Measurements from ENCODE around the gene KLHDC8A. TPM values are rescaled to one million over a fixed set of nuclear protein-coding genes. Genes with fewer than 3 reads are reported as not detected.

The KLHDC8A gene
- total RNA-seq, 1 donor from 2014 or later = 46.7 TPM

DNA sequence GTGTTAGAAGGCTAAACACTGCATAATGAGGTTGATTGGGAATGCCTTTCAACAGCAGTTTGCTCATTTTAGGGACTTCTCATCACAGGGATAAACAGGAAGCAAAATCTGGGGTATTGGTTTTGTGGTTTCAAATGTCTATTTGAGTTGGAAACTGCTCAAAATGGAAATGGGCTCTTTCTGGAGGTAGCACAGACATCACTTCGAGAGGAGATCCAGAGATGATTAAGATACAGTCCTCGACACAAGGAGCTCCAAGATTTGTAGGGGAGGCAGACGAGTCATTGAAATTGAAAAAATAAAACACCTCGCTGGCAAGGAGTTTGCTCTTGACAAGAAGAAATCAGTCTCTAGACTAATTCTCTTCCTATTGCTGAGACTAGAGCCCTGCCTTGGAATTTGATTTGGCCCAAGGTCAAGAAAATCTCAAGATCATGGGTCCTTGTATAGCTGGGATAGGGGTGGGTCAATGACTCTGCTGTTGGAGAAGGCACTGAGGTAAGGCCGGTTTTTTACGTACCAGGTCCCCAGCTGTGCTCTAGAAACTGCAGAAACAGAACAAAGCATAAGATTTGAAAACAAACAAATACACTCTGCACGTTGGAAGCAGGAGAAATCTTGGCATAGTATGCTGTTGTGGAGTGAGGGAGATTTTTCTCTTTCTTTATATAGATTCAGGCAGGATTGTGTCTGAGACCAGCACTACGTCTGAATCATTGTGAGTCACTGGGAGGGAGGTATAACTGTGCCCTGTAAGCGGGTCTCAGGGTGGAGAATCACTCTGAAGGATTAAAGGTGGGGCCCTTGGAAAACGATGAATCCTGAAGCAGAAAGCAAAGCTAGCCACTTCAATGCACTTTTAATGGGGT is 17.7 kb upstream of the KLHDC8A start:
- TF ChIP-seq, protein P1, sequence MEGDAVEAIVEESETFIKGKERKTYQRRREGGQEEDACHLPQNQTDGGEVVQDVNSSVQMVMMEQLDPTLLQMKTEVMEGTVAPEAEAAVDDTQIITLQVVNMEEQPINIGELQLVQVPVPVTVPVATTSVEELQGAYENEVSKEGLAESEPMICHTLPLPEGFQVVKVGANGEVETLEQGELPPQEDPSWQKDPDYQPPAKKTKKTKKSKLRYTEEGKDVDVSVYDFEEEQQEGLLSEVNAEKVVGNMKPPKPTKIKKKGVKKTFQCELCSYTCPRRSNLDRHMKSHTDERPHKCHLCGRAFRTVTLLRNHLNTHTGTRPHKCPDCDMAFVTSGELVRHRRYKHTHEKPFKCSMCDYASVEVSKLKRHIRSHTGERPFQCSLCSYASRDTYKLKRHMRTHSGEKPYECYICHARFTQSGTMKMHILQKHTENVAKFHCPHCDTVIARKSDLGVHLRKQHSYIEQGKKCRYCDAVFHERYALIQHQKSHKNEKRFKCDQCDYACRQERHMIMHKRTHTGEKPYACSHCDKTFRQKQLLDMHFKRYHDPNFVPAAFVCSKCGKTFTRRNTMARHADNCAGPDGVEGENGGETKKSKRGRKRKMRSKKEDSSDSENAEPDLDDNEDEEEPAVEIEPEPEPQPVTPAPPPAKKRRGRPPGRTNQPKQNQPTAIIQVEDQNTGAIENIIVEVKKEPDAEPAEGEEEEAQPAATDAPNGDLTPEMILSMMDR (conservative IDR thresholded peaks at IDR 0.05) = no peak
- Mint-ChIP-seq H3K4me1 (peaks cover 43% of the 10 kb centered on the region), H3K9me3 (no peaks in the 10 kb centered on the region), H3K27me3 (ENCODE audit: low read depth) (peaks cover 4% of the 10 kb centered on the region), H3K27ac (ENCODE audit: unreplicated experiment) (peak overlapping the region; percentile 64), H3K36me3 (ENCODE audit: low read depth) (no peaks in the 10 kb centered on the region), H3K4me3 (no peak overlapping the region)
- no peak for DNase-seq (ENCODE audit: low read depth, low spot score)

DNA sequence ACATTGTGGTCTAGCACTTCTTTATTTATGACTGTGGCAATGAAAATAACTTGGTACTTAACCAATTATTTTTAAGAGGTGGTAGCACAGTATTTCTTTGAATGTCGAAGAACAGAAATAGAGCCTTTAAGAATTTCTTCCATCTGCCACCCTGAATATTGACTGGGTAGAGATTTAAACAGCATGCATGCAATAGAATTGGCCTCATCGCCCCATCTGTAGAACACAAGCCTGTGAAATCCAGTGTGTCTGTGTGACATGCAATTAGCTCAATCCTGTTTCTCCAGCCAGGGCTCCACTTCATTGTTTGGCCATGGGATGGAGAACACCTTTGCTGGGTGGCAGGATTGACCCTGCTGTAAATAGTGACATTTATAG is 17.1 kb upstream of the KLHDC8A start:
- Mint-ChIP-seq H3K9me3 (no peaks in the 10 kb centered on the region), H3K36me3 (ENCODE audit: low read depth) (no peaks in the 10 kb centered on the region), H3K27ac (ENCODE audit: unreplicated experiment) (no peak overlapping the region), H3K27me3 (ENCODE audit: low read depth) (peaks cover 4% of the 10 kb centered on the region), H3K4me3 (no peak overlapping the region), H3K4me1 (peaks cover 43% of the 10 kb centered on the region)
- TF ChIP-seq, protein P1 (conservative IDR thresholded peaks at IDR 0.05) = no peak
- DNase-seq (ENCODE audit: low read depth, low spot score) = no peak

DNA sequence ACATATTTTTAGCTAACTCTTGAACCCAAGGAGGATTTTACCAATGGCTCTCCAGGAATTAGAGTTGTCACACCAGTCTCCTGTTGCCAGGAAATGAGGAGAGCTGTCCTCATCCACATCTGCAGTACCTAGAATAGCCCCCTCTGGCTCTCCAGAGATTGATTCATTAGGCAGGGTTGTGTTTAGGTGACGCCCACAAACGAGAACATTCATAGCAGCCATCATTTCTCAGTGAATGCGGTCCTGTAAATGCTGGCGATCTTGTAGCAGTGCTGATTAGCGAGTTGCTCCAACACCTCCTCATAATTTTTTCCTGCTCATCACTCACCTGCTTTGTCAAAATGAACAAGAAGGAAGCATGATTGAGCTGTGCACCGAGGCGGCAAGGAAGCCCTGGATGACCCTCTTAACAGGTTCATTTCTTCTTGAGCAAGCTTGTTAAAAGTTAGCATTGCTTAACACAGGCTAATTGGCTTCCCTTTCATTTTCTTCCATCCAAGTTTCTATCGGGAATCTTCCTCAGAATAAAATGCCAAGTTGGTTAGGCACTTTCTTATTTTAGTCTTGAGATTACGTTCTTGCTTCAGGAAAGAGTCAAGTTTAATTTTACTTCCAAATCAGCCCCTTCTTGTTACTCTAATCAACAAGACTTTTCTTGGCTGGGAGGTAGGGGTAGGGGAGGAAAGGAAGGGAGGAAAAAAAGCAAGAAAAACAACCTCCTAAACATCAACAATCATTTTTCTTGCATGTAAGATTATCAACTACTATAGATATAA is 16.5 kb upstream of the KLHDC8A start:
- no peaks in the 10 kb centered on the region for H3K36me3 Mint-ChIP-seq (ENCODE audit: low read depth)
- peaks cover 43% of the 10 kb centered on the region for H3K4me1 Mint-ChIP-seq
- peaks cover 4% of the 10 kb centered on the region for H3K27me3 Mint-ChIP-seq (ENCODE audit: low read depth)
- H3K9me3 Mint-ChIP-seq = no peaks in the 10 kb centered on the region
- H3K27ac Mint-ChIP-seq (ENCODE audit: unreplicated experiment) = no peak overlapping the region
- DNase-seq (ENCODE audit: low read depth, low spot score) = no peak
- TF ChIP-seq, protein P1 (conservative IDR thresholded peaks at IDR 0.05) = no peak
- H3K4me3 Mint-ChIP-seq = no peak overlapping the region

DNA sequence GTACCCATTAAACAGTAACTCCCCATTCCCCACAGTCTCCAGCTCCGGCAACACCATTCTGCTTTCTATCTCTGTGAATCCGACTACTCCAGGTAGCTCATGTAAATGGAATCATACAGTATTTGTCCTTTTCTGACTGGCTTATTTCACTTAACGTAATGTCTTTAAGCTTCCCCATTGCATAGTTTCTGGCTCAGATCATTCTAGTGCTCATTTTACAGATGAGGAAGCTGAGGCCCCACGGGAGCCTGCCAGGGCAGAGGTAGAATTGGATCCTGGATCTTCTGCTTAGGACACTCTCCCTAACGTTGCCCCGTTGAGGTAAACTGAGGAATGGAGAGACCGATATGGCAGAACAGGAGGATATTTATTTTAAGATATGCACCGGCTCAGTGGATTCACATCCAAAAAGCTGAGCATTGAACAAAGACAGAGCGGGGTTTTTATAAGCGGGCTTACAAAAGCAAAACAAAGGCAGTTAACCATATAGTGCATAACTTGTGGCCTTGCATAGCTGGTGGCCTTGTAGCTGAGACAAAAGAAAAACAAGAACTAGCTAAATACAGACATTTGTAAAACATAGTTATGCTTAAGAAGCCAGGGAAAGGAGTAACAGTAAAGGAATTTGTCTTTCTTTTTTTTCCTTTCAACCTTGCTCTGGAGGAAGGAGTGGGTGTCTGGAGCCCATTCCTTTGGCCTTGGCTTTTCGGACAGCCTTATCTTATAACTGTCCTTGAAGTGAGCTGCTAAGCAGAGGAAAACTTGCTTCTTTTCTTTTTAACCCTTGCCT is 15.3 kb upstream of the KLHDC8A start:
- TF ChIP-seq, protein P1 (conservative IDR thresholded peaks at IDR 0.05) = no peak
- Mint-ChIP-seq H3K27ac (ENCODE audit: unreplicated experiment) (no peak overlapping the region), H3K4me3 (no peak overlapping the region), H3K9me3 (no peaks in the 10 kb centered on the region), H3K27me3 (ENCODE audit: low read depth) (peaks cover 4% of the 10 kb centered on the region), H3K36me3 (ENCODE audit: low read depth) (no peaks in the 10 kb centered on the region), H3K4me1 (peaks cover 47% of the 10 kb centered on the region)
- DNase-seq (ENCODE audit: low read depth, low spot score) = no peak

DNA sequence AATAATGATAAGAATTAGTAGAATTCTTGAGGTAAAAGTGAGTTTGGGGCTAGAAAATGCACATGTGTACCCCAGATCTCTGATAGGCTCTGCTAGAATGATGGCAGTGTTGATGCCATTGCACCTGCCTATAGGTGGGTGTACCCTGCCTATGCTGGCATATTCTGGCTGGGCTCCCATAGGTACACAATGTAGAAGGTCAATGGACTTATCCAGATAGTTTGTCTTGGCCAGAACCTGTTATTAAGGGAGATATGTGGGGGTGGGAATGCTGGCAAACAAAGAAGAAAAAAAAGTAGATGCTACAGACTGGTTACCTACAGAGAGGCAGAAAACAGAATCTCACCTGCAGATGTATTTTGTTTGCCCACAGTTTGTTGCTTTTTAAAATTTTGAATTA is 14.1 kb upstream of the KLHDC8A start:
- peaks cover 45% of the 10 kb centered on the region for H3K4me1 Mint-ChIP-seq
- no peaks in the 10 kb centered on the region for H3K36me3 Mint-ChIP-seq (ENCODE audit: low read depth)
- TF ChIP-seq, protein P1 (conservative IDR thresholded peaks at IDR 0.05) = no peak
- H3K9me3 Mint-ChIP-seq = no peaks in the 10 kb centered on the region
- H3K27ac Mint-ChIP-seq (ENCODE audit: unreplicated experiment) = no peak overlapping the region
- H3K27me3 Mint-ChIP-seq (ENCODE audit: low read depth) = peaks cover 4% of the 10 kb centered on the region
- DNase-seq (ENCODE audit: low read depth, low spot score) = no peak
- no peak overlapping the region for H3K4me3 Mint-ChIP-seq

Measured in neural crest cell (in vitro differentiated cells).